Immature natural killer cell (primary cell): ENCODE results near the gene DIP2B. TPM values are rescaled to one million over a fixed set of nuclear protein-coding genes. Genes with fewer than 3 reads are reported as not detected.
A peak's percentile ranks its signal among the peaks of the same experiment; 100 is the strongest.

ENCODE experiments used
- DNase-seq, 3 donors: peaks; one replicate each; pipeline ENCODE4 v3.0.0; 2022; ENCODE audit warnings: mixed read lengths in 1 of 3
- H3K27ac Mint-ChIP-seq, 6 donors: one replicate each; pipeline ENCODE4 v1.8.0; 2020; ENCODE audit warnings: mixed read lengths in 6 of 6, mild to moderate bottlenecking in 5 of 6, inconsistent platforms in 4 of 6, moderate library complexity in 3 of 6
- H3K27me3 Mint-ChIP-seq, 3 donors: one replicate each; pipeline ENCODE4 v1.8.0; 2020 to 2021; ENCODE audit warnings: low read depth in 3 of 3, mild to moderate bottlenecking in 3 of 3, mixed read lengths in 3 of 3, moderate library complexity in 3 of 3, inconsistent platforms in 1 of 3
- H3K36me3 Mint-ChIP-seq, 3 donors: one replicate each; pipeline ENCODE4 v1.8.0; 2020; ENCODE audit warnings: mixed read lengths in 3 of 3, inconsistent platforms in 2 of 3, mild to moderate bottlenecking in 2 of 3
- H3K4me1 Mint-ChIP-seq, 2 donors: one replicate each; pipeline ENCODE4 v1.8.0; 2020; ENCODE audit warnings: inconsistent platforms in 2 of 2, mild to moderate bottlenecking in 2 of 2, mixed read lengths in 2 of 2, moderate library complexity in 1 of 2
- H3K4me3 Mint-ChIP-seq, 5 donors: one replicate each; pipeline ENCODE4 v1.8.0; 2020; ENCODE audit warnings: mild to moderate bottlenecking in 5 of 5, mixed read lengths in 5 of 5, inconsistent platforms in 3 of 5, moderate library complexity in 3 of 5
- H3K9me3 Mint-ChIP-seq, 6 donors: one replicate each; pipeline ENCODE4 v1.8.0; 2020; ENCODE audit warnings: mild to moderate bottlenecking in 6 of 6, mixed read lengths in 6 of 6, inconsistent platforms in 4 of 6, moderate library complexity in 3 of 6
- polyA plus RNA-seq, 3 donors: library from polyadenylated mRNA; unstranded; fragments of 300-500 nt; fragmentation: Illumina TruSeq; gene quantifications; one replicate each; pipeline ENCODE4 v1.2.3, GENCODE V29; 2021

Gene DIP2B
- polyA plus RNA-seq, 3 donors from 2014 or later = 2.0 to 7.2 (median 3.4) TPM

DNA sequence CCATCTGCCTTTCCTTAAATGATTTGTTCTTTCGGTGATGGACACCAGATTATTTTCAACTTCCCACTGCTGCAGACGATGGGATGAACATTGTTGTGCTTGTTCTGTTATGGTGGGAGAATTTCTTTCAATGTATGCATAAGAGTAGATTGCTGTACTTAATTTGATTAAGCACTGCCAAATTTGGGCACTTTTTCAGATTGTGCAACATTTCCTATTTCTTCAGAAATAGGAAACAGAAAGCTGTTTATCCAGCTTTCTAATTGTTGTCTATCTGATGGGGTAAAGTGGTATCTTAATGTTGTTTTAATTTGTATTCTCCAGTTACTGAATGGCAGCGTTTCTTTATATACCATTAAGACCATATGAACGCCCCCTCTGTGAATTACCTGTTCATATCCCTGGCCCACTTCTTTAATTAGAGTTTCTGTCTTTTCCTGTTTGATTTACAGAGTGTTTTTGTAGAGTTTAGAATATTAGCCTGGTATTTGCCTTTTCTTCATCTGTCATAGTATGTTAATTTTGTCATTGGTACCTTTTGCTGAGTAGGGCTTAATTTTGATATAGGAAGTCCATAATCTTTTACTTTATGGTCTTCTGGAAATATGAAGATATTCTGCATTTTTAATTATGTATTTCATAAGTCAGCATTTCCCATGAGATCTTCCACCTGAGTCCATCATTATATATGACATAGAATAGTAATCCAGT lies 59.6 kb downstream of the DIP2B start:
- Mint-ChIP-seq H3K36me3 (no peaks in the 10 kb centered on the region), H3K27ac (no peak overlapping the region), H3K4me3 (no peak overlapping the region), H3K9me3 (no peaks in the 10 kb centered on the region), H3K4me1 (peaks cover 22 to 51% of the 10 kb centered on the region in 2 donors), H3K27me3 (peaks cover 0 to 1% (median 0%) of the 10 kb centered on the region in 3 donors)
- DNase-seq = no peak

DNA sequence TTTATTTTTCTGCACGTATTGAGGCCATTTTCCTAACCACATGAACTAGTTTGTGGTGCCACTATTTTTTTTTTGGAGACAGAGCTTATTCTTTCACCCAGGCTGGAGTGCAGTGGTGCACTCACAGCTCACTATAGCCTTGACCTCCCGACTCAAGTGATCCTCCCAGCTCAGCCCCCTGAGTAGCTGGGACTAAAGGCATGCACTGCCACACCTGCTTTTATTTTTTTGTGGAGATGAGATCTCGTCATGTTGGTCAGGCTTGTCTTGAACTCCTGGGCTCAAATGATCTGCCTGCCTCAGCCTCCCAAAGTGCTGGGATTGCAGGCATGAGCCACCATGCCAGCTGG lies 60.1 kb downstream of the DIP2B start:
- peaks cover 22 to 50% of the 10 kb centered on the region in 2 donors for H3K4me1 Mint-ChIP-seq
- H3K4me3 Mint-ChIP-seq = no peak overlapping the region
- no peak overlapping the region for H3K27ac Mint-ChIP-seq
- peaks cover 0 to 1% (median 0%) of the 10 kb centered on the region in 3 donors for H3K27me3 Mint-ChIP-seq
- H3K36me3 Mint-ChIP-seq = no peaks in the 10 kb centered on the region
- DNase-seq = no peak
- H3K9me3 Mint-ChIP-seq = no peaks in the 10 kb centered on the region

DNA sequence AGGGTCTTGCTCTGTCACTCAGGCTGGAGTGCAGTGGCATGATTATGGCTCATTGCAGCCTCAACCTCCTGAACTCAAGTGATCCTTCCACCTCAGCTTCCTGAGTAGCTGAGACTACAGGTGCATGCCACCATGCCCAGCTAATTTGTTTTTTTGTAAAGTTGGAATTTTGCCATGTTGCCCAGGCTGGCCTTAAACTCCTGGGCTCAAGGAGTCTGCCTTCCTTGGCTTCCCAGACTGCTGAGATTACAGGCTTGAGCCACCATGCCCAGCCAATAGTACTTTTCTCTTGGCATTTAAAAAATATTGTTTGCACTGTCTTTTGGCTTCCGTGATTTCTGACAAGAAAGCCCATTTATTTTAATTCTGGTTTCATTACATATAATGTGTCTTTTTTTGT lies 61.3 kb downstream of the DIP2B start:
- H3K27ac Mint-ChIP-seq = no peak overlapping the region
- H3K4me3 Mint-ChIP-seq = no peak overlapping the region
- peaks cover 0 to 1% (median 0%) of the 10 kb centered on the region in 3 donors for H3K27me3 Mint-ChIP-seq
- no peaks in the 10 kb centered on the region for H3K9me3 Mint-ChIP-seq
- no peak for DNase-seq
- H3K36me3 Mint-ChIP-seq = no peaks in the 10 kb centered on the region
- peaks cover 22 to 50% of the 10 kb centered on the region in 2 donors for H3K4me1 Mint-ChIP-seq

DNA sequence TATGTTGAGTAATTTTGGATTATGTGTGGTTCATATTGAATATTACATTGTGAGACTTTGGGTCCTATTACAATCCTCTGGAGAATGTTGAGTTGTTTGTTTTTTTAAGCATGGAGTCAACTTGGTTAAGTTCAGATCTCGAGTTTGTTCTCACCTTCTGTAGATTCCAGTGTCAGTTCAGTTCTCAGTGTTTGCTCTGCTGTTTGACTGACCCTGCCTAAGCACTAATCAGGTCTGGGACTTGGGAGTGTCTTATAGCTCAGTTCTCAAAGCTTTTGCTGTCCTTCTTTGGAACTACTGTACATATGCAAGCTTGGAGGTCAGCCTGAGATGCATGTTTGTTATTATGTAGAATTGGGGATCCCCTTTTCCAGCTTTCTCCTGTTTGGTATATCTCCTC lies 63.1 kb downstream of the DIP2B start:
- peaks cover 0 to 1% (median 0%) of the 10 kb centered on the region in 3 donors for H3K27me3 Mint-ChIP-seq
- H3K9me3 Mint-ChIP-seq = no peaks in the 10 kb centered on the region
- DNase-seq = no peak
- H3K4me3 Mint-ChIP-seq = no peak overlapping the region
- peaks cover 21 to 46% of the 10 kb centered on the region in 2 donors for H3K4me1 Mint-ChIP-seq
- H3K36me3 Mint-ChIP-seq = no peaks in the 10 kb centered on the region
- H3K27ac Mint-ChIP-seq = peak overlapping the region in 1 of 6 donors; percentile 22

GRCh38 chr12:50568338-50569091 lies 63.7 kb downstream of the DIP2B start:
- no peaks in the 10 kb centered on the region for H3K36me3 Mint-ChIP-seq
- H3K27me3 Mint-ChIP-seq = peaks cover 0 to 1% (median 0%) of the 10 kb centered on the region in 3 donors
- DNase-seq = no peak
- H3K4me1 Mint-ChIP-seq = peaks cover 25 to 46% of the 10 kb centered on the region in 2 donors
- no peaks in the 10 kb centered on the region for H3K9me3 Mint-ChIP-seq
- no peak overlapping the region for H3K27ac Mint-ChIP-seq
- no peak overlapping the region for H3K4me3 Mint-ChIP-seq

GRCh38 chr12:50569321-50569720 lies 64.5 kb downstream of the DIP2B start:
- Mint-ChIP-seq H3K4me3 (no peak overlapping the region), H3K36me3 (no peaks in the 10 kb centered on the region), H3K9me3 (no peaks in the 10 kb centered on the region), H3K4me1 (peaks cover 19 to 39% of the 10 kb centered on the region in 2 donors), H3K27ac (no peak overlapping the region), H3K27me3 (peaks cover 0 to 1% (median 0%) of the 10 kb centered on the region in 3 donors)
- DNase-seq = no peak

GRCh38 chr12:50569876-50570275 lies 65.1 kb downstream of the DIP2B start:
- H3K9me3 Mint-ChIP-seq = no peaks in the 10 kb centered on the region
- H3K27ac Mint-ChIP-seq = no peak overlapping the region
- H3K4me3 Mint-ChIP-seq = no peak overlapping the region
- no peak for DNase-seq
- peaks cover 0 to 1% (median 0%) of the 10 kb centered on the region in 3 donors for H3K27me3 Mint-ChIP-seq
- H3K4me1 Mint-ChIP-seq = peaks cover 14 to 34% of the 10 kb centered on the region in 2 donors
- H3K36me3 Mint-ChIP-seq = no peaks in the 10 kb centered on the region

DNA sequence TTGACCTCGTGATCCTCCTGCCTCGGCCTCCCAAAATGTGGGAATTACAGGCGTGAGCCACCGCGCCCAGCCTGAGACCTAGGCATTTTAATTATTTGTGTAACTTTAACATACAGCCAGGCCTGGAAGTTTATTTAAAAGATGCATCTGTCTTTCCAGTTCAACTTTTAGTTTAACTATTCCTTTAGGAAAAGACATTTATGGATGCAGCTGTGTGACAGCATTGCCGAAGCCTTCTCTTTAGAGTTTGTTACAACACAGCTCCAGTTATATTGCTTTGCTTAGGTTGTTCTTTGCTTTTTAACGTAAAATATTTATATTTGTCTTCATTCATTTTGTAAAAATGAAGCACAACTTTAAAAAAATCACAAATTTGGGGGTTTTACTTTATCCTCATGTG lies 67.0 kb downstream of the DIP2B start:
- H3K4me1 Mint-ChIP-seq = peaks cover 12 to 20% of the 10 kb centered on the region in 2 donors

DNA sequence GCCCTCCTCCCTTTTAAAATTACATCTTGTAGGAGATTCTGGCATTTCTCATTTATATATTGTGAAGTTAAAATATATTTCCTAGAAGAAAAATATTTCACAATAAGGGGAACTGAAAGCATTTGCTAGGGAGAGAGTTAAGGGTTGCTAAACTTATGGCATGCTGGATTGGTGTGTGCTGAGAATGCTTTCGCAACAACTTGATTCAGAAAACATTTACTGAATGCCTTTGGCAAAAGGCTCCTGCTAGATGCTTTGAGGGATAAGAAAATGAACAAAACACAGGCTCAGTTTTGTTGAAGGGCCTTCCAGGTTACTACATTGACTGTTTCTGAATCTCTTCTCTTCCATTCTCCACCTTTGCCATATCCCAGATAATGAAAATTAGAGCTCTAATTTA lies 67.5 kb downstream of the DIP2B start:
- peaks cover 12 to 20% of the 10 kb centered on the region in 2 donors for H3K4me1 Mint-ChIP-seq
- no peak overlapping the region for H3K4me3 Mint-ChIP-seq
- H3K27me3 Mint-ChIP-seq = peaks cover 0 to 1% (median 0%) of the 10 kb centered on the region in 3 donors
- no peaks in the 10 kb centered on the region for H3K36me3 Mint-ChIP-seq
- H3K9me3 Mint-ChIP-seq = no peaks in the 10 kb centered on the region
- no peak for DNase-seq
- H3K27ac Mint-ChIP-seq = no peak overlapping the region

More for the DNA sequence above, 67.0 kb downstream of the DIP2B start:
- Mint-ChIP-seq H3K9me3 (no peaks in the 10 kb centered on the region), H3K27me3 (peaks cover 0 to 1% (median 0%) of the 10 kb centered on the region in 3 donors), H3K4me3 (no peak overlapping the region), H3K36me3 (no peaks in the 10 kb centered on the region), H3K27ac (no peak overlapping the region)
- DNase-seq = no peak

DNA sequence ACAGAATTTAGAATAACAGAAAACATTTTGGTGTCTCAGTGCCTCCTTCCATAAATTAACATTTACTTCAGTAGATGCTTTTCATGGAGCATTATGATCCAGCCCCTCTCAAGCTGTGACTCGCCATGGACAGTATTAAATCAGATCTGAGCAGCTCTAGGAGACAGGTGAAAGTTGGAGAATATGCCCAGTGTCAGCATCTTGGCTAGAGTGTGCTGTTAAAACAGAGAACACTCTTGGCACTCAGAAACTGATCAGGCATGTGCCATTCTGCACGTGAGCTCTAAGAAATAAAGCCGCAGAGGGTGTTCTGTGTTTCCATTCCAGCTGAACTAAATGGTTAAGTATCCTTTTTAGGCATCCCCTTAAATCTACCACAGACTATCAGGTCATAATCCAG lies 68.0 kb downstream of the DIP2B start:
- DNase-seq = no peak
- Mint-ChIP-seq H3K9me3 (no peaks in the 10 kb centered on the region), H3K27me3 (no peaks in the 10 kb centered on the region), H3K27ac (no peak overlapping the region), H3K36me3 (no peaks in the 10 kb centered on the region), H3K4me3 (no peak overlapping the region), H3K4me1 (peaks cover 11 to 23% of the 10 kb centered on the region in 2 donors)

DNA sequence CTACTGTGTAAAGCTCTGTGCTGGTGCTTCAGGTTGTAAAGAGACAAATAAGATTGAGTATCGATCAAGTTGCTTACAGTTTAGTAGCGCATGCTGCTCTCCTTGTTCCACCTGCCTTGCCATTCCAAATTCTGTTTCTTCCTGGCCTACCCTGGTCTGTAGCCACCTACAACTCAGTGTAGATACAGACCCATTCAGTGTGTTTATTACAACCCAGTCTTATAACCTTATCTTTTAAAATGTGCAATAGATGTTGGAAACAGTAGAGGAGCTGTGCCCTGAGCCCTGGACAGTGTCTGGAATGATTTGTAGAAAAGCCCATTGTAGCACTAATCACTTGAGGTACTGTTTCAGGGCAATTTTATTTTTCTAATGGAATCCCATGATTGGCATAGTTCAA lies 68.5 kb downstream of the DIP2B start:
- Mint-ChIP-seq H3K27me3 (no peaks in the 10 kb centered on the region), H3K4me3 (no peak overlapping the region), H3K9me3 (no peaks in the 10 kb centered on the region), H3K27ac (no peak overlapping the region), H3K4me1 (peaks cover 10 to 20% of the 10 kb centered on the region in 2 donors), H3K36me3 (no peaks in the 10 kb centered on the region)
- no peak for DNase-seq

GRCh38 chr12:50574601-50575348 lies 70.0 kb downstream of the DIP2B start:
- peaks cover 8 to 10% of the 10 kb centered on the region in 2 donors for H3K4me1 Mint-ChIP-seq
- peak overlapping the region in 2 of 6 donors; percentile 53 to 65 for H3K27ac Mint-ChIP-seq
- DNase-seq = no peak
- no peaks in the 10 kb centered on the region for H3K27me3 Mint-ChIP-seq
- H3K36me3 Mint-ChIP-seq = no peaks in the 10 kb centered on the region
- H3K9me3 Mint-ChIP-seq = no peaks in the 10 kb centered on the region
- H3K4me3 Mint-ChIP-seq = no peak overlapping the region

DNA sequence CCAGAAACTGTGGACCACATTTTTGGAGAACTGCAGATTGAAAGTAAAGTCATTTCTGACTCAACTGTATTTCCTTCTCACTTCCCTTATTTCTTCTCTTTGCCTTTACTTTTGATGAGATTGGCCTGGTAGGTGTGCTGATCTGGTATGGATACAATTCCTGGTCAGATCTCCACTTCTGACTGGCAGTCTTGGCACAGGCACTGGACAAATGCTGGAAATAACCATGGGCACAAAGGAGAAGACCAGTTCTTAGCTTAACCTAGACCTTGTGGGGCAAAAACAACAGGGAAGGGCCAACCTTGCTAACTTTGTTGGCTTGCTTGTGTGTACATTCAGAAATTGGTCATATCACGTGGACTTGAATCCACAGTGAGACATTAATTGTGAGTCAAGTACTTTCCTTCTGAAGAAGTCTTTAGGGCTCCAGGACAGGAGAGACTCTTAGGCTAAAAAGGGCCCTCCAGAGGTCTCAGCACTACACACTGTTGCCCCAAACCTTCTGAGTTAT lies 75.0 kb downstream of the DIP2B start:
- no peak overlapping the region for H3K4me3 Mint-ChIP-seq
- DNase-seq = no peak
- H3K27ac Mint-ChIP-seq = no peak overlapping the region
- H3K27me3 Mint-ChIP-seq = no peaks in the 10 kb centered on the region
- no peaks in the 10 kb centered on the region for H3K36me3 Mint-ChIP-seq
- peaks cover 20 to 22% of the 10 kb centered on the region in 2 donors for H3K4me1 Mint-ChIP-seq
- no peaks in the 10 kb centered on the region for H3K9me3 Mint-ChIP-seq

DNA sequence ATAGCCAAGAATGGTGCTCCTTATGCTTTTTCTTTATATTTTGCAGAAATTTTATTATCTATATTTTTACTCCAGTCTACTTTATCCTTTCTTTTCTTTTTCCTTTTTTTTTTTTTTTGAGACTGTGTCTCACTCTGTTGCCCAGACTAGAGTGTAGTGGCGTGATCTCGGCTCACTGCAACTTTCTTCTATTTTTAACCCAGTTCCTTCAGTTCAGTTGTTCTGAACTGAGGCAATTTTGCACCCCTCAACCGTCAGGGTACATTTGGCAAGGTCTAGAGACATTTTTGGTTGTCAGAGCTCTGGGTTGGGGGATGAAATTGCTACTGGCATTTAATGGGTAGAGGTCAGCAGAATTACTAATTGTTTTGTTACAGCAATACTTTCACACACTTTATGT lies 75.7 kb downstream of the DIP2B start:
- H3K36me3 Mint-ChIP-seq = no peaks in the 10 kb centered on the region
- no peaks in the 10 kb centered on the region for H3K9me3 Mint-ChIP-seq
- peaks cover 20 to 22% of the 10 kb centered on the region in 2 donors for H3K4me1 Mint-ChIP-seq
- no peak overlapping the region for H3K27ac Mint-ChIP-seq
- DNase-seq = no peak
- no peaks in the 10 kb centered on the region for H3K27me3 Mint-ChIP-seq
- no peak overlapping the region for H3K4me3 Mint-ChIP-seq
